Activated CD4-positive, alpha-beta T cell treated with anti-CD3 and anti-CD28 coated beads for 24 hours (primary cell): ENCODE results near the gene SFI1.
A peak's percentile ranks its signal among the peaks of the same experiment; 100 is the strongest.
"Not testable (repeated sequence)": the region's sequence is repeated elsewhere in the genome, so short reads cannot be mapped to it uniquely, and the experiment has no call there.

ENCODE experiments used
- DNase-seq, 2 donors: peaks; one replicate each; pipeline ENCODE4 v3.0.0-alpha.2; 2020; ENCODE audit warnings: low read depth in 2 of 2

The SFI1 gene

DNA sequence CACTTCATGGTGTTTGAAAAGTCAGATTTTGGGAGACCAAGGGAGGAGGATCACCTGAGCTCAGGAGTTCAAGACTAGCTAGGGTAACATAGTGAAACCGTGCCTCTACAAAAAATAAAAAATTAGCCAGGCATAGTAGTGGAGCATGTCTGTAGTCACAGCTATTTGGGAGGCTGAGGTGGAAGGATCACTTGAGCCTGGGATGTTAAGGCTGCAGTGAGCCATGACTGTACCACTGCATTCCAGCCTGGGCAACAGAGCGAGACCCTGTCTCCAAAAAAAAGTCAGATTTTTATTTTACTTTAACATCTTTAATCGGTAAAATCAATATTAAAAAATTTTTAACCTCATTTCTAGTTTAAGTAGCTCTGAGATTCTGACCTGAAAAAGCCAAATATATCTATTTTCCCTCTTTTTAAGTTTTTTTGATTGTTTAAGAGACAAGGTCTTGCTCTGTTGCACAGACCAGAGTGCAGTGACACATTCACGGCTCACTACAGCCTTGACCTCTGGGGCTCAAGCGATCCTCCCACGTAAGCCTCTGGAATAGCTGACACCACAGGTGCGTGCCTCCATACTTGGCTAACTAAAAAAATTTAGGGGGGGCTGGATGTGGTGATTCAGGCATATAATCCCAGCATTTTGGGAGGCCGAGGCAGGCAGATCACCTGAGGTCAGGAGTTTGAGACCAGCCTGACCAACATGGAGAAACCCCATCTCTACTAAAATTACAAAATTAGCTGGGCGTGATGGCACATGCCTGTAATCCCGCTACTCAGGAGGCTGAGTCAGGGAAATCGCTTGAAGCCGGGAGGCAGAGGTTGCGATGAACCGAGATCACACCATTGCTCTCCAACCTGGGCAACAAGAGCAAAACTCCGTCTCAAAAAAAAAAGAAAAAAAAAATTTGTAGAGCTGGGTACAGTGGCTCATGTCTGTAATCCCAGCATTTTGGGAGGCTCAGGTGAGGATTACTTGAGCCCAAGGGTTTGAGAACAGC is 48.4 kb downstream of the SFI1 start:
- no peak for DNase-seq

DNA sequence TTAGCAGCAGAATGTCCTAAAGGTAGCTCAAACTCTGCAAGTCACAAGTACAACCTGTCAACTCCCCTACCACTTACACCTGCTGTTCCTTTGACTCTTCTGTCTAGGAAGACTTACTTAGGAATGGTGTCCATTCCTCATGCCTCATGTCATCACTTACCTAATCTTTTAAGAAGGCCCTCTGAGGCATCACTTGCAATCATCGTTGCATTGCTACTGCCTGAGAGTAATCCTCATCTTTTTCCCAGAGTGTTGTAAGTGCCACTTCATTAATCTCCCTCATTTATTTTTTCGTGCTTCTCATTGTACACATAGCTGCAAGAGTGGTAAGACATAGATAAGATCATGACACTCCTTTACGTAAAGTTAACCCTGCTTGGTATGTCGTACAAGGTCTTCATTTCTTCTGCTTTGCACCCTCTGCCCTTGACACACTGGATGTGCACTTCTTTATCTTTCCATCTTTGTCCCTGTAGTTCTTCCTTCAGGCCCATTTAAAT is 54.6 kb downstream of the SFI1 start:
- DNase-seq = no peak

DNA sequence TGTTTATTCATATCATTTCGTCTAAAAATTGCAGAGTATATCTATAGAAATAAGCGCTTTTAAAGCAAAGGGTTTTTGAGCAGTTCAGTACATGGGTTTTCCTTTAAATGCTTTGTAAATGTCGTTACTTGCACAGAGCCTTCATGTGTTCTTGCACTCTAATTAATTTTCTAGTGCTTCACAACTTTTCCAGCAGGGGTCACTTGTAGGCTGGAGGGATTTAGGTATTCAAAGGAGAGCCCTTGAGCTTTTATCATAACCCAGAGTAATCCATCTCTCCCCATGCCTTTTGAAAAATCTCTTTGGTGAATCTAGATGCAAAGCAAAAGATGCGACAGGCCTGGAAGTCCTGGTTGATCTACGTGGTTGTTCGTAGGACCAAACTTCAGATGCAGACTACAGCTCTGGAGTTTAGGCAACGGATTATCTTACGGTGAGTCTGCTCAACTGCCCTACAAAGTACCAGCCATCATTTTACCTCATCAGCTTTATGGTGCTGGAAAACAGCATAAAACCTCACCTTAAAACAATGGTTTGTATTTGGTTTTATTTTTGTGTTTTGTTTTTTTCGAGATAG is 60.4 kb downstream of the SFI1 start:
- DNase-seq = no peak

DNA sequence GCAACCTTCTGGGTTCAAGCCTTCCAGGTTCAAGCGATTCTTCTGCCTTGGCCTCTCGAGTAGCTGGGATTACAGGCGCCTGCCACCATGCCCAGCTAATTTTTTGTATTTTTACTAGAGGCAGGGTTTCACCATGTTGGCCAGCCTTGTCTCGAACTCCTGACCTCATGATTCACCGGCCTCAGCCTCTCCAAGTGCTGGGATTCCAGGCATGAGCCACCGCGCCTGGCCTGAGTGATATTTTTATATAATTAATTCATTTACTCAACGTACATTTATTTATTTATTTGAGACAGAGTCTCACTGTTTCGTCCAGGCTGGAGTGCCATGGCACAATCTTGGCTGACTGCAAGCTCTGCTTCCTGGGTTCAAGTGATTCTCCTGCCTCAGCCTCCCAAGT is 62.2 kb downstream of the SFI1 start:
- not testable (repeated sequence) for DNase-seq

DNA sequence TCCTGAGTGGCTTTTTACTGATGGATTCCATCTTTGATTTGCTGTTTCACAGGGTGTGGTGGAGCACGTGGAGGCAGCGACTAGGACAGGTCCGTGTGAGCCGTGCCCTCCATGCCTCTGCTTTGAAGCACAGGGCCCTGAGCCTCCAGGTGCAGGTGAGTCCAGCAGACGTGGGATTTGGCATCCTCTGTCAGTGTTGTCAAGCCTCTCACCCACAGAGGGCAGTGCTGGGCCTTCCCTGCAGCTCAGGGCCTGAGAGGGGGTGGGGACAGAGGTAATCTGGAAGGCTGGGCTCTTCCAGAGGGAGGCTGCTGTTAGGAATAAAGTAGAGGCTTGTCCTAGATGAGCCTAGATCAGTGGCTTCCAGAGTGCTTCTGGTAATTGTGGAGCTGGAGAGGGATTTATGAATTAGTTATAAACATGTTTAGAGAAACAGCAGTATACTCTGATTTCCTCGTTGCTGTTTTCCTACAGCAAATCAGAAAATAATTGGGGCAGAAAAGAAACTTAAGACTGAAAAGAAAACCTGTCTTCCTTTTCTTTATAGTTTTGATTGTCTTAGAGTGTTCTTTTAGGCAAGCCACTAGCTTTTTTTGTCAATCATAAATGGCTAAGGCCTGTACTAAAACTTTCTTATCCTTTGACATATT is 65.0 kb downstream of the SFI1 start:
- peak; percentile 36 to 40 for DNase-seq

DNA sequence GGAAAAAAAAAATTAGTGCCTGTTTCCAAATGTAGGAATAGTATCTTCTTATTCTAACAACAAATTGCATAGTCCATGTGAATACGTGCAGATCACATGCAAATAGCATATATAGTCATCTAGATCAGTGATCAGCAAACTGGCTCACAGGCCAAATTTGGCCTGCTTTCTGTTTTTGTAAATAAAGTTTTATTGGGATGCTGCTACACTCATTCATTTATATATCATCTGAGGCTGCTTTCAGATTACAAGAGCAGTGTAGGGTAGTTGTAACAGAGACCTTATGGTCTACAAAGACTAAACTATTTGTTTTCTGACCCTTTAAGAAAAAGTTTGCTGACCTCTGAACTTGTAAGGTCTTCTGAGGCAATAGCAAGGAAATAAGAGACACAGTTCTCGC is 65.6 kb downstream of the SFI1 start:
- no peak for DNase-seq

DNA sequence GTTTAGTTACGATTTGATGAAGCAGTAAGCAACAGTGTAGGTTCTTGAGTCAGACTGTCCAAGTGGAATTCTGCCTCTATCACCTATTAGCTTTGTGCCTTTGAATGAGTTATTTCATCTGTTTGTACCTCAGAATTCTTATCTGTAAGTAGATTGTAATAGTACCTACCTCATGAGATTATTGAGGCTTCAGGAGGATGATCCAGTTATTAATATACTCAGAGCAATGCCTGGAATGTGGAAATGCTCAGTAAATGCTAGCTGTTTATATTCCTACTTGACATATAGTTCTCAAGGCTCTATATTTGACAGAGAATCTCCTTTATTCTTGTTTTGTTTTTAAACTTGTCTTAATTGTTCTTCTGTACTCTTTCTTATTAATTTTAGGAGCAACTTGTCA is 70.1 kb downstream of the SFI1 start:
- DNase-seq = no peak

DNA sequence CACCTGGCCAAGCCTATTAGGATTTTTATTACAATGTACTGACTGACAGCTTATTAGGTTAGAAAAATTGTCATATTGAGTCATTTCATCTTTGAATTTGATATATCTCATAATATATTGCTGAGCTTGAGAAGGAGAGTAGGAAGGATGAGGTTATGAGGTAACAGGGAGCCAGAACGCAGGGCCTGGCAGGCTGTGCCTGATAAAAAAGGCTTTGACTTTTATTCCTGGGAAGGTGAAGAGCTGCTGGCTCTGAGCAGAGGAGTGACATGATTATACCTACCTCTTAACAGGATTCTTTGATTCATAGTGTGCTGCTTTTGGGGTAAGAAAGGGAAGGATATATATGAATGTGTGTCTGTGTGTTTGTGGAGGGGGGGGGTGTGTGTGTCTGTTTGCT is 70.9 kb downstream of the SFI1 start:
- no peak for DNase-seq

DNA sequence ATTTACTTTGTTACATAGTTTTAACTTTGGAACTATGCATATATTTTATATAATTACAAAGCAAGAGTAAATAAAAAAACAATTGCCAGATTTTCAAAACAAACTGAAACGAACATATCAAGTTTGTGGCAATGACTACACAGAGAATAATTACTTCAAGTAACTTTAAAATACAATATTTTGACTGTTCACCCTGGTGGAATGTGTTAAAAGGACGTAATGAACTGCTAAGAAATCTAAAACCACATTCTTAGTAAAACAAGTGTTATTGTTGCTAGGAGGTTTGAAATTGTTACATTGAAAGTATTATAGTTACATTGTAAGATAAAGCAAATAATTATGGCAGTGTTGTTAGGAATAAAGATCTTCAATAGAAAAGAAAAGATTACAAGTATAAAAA is 71.4 kb downstream of the SFI1 start:
- no peak for DNase-seq

DNA sequence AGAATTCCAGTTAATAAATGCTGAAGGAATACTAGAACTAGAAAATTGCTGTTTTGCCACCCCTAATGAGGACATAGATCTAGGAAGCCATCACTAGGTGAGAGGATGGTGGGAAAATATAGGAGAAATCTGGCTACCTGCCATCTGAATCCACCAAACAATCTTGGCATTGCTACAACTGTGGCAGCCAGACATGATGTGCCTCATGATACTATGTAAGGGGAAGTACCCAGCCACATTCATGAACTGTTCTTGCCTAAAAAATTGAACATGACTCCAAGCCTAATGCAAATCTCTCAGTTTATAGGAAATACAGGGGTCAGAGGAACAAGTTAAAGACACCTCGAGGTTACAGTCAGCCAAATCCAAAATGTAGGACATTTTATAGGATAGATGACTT is 72.8 kb downstream of the SFI1 start:
- no peak for DNase-seq

DNA sequence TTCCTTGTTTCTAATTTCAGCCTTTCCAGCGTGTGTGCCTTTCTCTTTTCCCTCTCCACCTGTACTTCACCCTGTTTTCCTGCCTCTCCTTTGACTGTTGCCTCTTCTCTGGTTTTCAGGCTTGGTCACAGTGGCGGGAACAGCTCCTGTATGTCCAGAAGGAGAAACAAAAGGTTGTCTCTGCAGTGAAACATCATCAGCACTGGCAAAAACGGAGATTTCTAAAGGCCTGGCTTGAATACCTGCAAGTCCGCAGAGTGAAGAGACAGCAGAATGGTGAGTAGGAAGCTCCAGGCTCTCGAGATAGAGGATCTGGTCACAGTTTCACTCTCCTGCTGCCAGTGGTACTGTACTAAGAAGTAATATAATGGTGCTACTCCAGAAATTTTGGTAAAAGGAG is 76.6 kb downstream of the SFI1 start:
- DNase-seq = no peak

DNA sequence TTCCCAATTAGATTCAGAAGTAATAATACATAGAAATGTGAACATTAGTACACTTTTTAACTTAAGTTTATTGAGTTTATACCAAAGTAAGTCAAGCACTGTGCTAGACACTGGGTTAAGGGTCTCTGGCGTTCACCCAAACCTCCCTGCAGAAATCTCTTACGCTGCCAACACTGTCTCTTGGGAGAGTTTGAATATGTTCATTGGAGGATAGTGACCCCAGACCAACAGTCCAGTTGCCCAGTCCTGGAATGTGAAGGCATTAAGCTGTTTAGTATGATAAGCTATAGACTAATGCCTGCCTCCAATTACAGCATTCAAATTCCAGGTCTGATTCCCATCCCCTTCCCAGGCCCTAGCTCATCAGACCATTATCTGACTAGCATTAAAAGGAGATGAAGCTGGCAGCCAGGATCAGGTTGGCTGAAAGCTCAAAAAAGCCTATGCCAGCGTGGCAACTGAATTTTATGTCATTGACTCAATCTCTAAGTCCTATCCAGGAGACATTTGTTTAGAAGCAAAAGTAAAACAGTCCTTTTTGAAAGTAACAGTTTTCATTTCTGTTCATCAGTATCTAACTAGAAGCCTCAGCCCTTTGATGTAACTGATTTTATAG is 77.8 kb downstream of the SFI1 start:
- DNase-seq = no peak

DNA sequence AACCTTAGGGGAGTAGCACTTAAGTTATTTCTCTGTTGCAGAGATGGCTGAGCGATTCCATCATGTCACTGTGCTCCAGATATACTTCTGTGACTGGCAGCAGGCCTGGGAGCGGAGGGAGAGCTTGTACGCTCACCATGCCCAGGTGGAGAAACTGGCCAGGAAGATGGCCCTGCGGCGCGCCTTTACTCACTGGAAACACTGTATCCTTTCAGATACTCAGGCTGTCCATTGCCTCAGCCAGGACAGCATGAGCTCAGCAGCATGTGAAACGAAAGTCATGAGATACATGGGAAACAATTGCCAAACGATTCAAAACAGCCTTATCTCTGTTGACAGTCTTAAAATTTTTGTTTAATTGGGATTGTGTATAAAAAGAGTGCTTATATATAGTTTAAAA is 78.9 kb downstream of the SFI1 start:
- DNase-seq = no peak

DNA sequence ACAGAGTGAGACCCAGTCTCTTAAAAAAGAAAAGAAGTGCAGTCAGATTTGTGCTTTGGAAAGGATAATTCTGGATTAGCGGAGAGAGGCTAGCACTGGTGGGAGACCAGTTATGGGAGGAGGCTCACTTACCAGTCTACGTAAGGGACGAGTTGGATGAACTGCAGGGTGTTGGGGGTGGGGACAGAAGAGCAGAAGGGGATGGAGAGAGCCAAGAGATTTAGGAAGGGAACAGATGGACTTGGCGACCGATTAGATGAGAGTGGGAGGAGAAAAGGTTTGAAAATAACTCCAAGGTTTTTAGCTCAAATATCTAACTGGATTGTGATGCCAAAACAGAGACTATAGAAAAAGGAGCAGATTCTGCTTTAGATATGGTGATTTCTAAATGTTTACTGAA is 81.4 kb downstream of the SFI1 start:
- DNase-seq = no peak

DNA sequence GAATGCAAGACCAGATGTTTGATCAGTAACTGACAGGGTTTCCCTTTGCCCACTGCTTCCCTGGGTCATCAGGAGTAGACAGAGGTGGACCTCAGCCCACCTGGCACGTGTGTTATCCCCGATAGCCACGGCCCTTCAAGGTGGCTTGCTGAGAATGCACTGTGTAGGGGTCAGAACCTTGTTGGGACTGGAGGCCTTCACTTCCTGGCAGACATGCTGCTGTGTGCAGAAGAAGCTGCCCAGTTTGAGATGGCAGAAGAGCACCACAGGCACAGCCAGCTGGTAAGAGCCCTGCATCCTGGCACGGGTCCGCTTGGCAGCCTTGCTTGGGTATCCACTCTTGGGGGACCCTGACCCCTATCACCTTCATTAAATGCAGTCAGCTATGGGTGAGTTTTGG is 81.8 kb downstream of the SFI1 start:
- DNase-seq = no peak

DNA sequence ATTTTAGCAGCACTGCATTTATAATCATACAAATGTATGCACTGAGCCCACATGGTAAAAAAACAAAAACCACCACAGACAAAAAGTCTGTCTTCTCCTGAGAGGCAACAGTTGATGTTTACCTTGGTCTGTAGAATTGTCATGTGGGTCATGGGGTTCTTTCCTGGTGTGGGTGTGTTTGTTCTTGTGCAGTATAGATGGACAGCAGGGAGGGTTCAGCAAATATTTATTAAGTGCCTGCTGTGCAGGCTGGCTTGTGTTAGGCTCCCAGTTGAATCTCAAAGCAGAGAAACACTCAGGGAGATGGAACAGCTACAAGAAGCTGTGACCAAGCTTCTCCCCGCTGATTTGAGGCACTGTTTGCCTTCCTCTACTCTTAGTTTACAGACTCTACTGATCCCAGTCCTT is 83.5 kb downstream of the SFI1 start:
- DNase-seq = no peak

DNA sequence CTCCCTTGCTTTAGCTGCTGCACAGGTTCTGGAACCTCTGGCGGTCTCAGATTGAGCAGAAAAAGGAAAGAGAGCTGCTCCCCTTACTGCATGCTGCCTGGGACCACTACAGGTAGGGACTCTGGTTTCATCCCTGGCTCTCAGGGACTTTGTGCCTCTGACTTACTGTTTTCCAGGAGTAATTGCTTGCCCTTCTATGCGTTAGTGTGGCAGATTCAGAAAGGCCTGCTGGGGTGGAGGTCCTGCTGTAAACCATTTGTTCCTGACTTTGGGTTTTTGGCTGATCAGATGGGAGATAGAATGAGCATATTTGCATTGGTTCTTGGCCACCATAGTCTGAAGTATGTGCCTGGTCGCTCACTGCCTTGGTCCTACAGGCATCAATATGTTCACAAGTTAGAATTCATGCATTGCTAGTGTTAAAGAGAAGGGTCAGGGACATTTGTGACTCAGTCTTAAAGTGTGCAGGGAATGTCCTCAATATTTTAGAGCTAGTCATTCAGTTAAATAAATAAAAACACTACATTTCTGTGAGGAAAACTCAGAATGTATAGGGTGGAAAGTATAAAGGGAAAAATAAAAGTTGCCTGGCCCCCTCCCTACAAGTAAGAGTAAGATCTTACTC is 87.6 kb downstream of the SFI1 start:
- DNase-seq = no peak

DNA sequence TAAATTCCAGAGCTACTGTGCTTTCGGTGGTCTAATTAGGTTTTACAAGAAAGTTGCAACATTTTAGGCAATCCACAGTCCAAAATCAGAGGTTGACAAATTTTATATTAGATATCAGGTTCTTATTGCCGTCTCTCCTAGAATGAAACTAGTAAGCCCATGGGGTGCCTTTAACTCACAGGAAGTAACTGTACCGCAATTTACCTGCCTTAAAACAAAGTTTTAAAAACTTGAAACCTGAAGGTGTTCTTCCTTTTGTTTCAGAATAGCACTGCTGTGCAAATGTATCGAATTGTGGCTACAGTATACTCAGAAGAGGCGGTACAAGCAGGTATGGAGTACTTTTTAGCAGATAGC is 88.4 kb downstream of the SFI1 start:
- DNase-seq = no peak

DNA sequence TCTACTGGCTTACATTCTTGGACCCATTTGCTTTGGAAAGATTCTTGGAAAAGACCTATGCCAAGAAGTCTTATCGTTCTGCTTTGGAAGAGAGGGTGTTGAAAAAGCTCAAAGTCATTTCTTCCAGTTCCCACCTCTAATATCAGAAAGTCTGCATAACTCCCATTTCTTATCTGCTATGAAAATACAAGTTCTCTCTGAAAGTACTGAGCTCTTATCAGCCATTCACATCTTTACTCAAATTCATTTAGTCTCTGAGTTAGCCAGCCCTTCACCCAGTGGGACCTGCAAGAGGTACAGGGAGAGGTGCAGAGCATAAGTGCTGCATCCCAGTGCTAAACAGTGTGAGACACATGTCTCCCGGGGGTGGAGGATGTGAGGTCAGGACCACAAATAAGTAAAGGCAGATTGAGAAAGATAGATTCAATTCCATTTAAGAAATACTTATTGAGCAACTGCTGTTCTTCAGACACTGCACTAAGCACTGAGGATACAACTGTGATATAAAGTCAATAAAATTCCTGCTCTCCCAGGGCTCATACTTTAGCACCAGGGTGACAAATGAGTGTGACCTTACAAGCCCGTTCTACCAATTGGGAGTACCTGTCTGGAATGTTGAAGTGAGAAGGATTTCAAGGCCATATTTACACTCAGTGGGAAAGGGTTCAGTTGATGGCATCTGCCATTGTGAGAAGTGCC is 89.0 kb downstream of the SFI1 start:
- DNase-seq = no peak

DNA sequence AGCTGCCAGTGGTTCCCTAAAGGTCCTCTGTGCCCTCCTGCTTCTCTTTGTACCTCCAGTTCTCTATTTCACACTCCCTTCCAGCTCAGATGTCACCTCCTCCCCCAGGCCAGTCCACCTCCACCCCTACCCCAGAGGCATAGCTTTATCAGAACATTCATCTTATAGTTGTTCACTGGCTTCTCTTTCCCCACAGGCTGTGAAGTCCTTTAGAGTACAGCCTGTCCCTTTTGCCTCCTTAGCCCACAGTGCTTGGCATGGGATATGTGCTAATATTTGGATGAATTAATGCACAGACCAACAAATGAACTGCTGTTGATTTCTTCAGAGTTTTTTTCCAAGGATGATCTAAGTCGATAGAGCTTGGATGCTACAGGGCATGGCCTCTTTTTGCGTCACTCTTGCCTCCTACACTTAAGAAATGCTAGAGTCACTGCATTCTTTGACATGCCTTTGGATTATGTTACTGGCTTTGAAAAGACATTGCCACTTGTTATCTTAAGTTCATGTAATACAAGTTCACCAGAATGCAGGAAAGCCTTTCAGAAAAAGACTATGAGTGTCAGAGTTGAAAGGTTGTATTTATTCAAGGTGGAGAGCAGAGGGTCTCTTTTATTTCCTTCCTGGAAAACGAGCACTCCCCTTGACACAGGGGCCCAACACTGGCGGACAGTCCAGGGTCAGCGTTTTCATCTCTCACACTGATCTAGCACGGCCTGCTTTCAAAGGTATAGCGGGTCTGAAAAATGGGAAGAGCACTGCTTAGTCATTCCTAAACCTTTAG is 90.0 kb downstream of the SFI1 start:
- no peak for DNase-seq
